K562 treated with DMSO at 1 percent for 48 hours (cell line): ENCODE results near the gene CMPK1. TPM values are rescaled to one million over a fixed set of nuclear protein-coding genes. Genes with fewer than 3 reads are reported as not detected.

Experiments
- total RNA-seq: library from RNA; unstranded; fragments of 300-600 nt; gene quantifications from 2 replicates; pipeline ENCODE4 v1.2.3, GENCODE V29; 2022; ENCODE audit warnings: low replicate concordance; ENCODE audit errors: extremely low read depth

CMPK1 gene
- not detected in 2 replicates for total RNA-seq

DNA sequence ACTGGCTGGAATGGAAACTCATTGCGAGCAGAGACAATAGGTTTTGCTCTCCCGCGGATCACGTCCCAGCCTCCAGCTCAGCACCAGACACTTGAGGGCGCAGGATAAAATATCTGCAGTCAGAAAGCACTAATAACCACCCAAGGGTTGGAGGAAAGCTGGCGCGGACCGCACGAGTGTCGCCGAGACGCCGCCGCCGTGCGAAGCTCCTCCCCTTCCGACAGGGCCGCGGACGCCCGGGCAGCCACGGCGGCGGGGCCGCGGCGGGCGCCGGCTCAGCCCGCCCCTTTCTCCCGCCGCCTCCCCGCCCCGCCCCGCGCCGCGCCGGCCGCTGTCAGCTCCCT, at the start of gene CMPK1:
Gene CMPK1 (plus strand): TSS at position 213 of the 344 bp plus-strand sequence. CDS start 156 bp downstream, outside the sequence.

DNA sequence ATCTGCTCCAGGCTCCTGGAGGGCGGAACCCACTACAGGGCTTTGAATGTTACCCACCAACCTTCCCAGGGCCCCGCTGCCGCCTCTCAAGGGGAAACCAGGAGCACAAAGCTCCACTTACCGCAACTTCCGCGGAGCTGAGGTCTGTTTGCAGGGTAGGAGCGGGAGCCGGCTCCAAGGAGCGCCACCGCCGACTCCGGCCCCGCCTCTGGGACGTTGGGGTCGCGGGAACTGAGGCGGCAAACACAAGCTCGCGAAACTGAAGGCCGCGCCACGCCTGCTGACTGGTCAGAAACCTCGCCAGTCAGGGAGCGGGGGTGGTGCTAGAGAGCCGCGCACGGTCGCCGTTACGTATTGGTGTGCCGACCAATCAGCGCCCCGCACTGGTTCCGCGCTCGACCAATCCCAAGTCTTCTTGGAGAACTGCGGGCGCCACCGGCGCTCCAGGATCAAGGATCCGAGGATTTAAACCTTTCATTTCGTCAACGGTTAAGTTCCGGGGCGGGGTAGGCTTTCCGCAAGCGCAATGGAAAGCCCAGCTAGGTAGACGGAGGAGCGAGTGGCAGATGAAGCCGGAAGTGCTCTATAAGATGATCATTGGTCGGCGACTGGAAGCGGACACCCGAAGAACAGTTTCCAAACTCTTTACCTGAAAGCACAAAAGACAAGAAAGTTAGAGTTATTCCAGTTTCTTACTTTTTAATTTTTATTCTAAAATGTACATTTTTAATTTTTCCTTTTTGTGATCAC, 19.5 kb upstream of the CMPK1 start, which contains the start of gene STIL:
Gene STIL (minus strand): TSS at position 233 of the 750 bp plus-strand sequence. CDS start 3,828 bp downstream, outside the sequence.

DNA sequence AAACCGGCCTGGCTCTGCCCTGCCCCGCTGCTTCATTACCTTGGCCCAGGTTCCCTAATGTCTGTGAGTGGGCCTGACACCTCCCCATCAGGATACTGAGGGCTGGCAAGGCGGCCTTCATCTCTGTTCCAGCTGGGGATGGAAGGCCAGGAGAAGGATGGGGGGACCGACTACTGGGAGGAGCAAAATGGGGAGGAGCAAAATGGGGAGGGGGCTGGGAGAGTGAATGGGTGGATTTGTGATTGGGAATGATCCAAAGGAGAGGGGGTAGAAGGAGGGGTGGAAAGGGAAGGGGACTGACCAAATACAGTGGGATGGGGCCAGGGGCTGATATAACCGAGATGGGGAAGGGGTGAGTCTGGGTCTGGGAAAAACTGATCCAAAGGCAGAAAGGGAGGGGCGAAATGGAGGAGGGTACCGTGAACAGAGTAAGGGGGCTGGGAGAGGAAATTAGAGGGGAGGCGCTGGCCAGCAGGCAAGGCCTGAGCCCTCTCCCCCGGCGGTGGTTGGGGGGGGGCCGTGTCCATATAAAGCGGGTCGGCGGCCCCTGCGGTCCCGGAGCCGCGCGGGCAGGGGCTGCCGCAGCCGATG, 82.2 kb downstream of the CMPK1 start, which contains the start of gene FOXE3:
Gene FOXE3 (plus strand): TSS at position 558 of the 591 bp plus-strand sequence. CDS start 31 bp downstream, at position 589.

Other genes with a start within 250 kb of the CMPK1 start
- not detected in 2 replicates for gene CYP4A22, start 196.3 kb upstream of the CMPK1 start, total RNA-seq
- not detected in 2 replicates for gene PDZK1IP1, start 143.8 kb upstream of the CMPK1 start, total RNA-seq
- gene TAL1, start 101.6 kb upstream of the CMPK1 start, total RNA-seq, result not detected in 2 replicates
- gene STIL, start 19.6 kb upstream of the CMPK1 start, total RNA-seq, result not detected in 2 replicates
- gene FOXE3, start 82.5 kb downstream of the CMPK1 start, total RNA-seq, result not detected in 2 replicates
- not detected in 2 replicates for gene FOXD2, start 104.3 kb downstream of the CMPK1 start, total RNA-seq